Gastrocnemius medialis (tissue), 4 donors: ENCODE measurements around the gene ZBP1. TPM values are rescaled to one million over a fixed set of nuclear protein-coding genes. Genes with fewer than 3 reads are reported as not detected.

Experiments used
- ATAC-seq, 2 donors: fragments of 150-250 bp; one replicate each; pipeline ENCODE4 v1.9.1; 2016
- DNase-seq, 2 donors: peaks; one replicate each; pipeline ENCODE4 v3.0.0-alpha.2; 2019
- H3K27ac ChIP-seq, 4 donors: fragments of 200-600 bp; sonication (generic); 1 replicate in 1 of 4; 2 replicates in 3 of 4; pipeline ENCODE4 v1.5.1; 2016 to 2018; ENCODE audit warnings: mild to moderate bottlenecking in 2 of 4, moderate library complexity in 1 of 4
- H3K27me3 ChIP-seq, 3 donors: fragments of 200-600 bp; sonication (generic) in 2 of 3; 1 replicate in 1 of 3; 2 replicates in 2 of 3; pipeline versions ENCODE4 v1.5.1 to v1.6.0; 2016 to 2019; ENCODE audit warnings: mild to moderate bottlenecking in 1 of 3, moderate library complexity in 1 of 3
- H3K36me3 ChIP-seq, 2 donors: fragments of 200-600 bp; sonication (generic) in 1 of 2; one replicate each; pipeline ENCODE4 v1.5.1; 2017 to 2018
- H3K4me1 ChIP-seq, 2 donors: fragments of 200-600 bp; sonication (generic) in 1 of 2; one replicate each; pipeline ENCODE4 v1.5.1; 2016 to 2017; ENCODE audit warnings: mild to moderate bottlenecking in 2 of 2
- H3K4me3 ChIP-seq, 4 donors: fragments of 200-600 bp; sonication (generic) in 3 of 4; 1 replicate in 1 of 4; 2 replicates in 3 of 4; pipeline ENCODE4 v1.5.1; 2016 to 2019; ENCODE audit warnings: mild to moderate bottlenecking in 2 of 4
- H3K9me3 ChIP-seq, 3 donors: fragments of 200-600 bp; sonication (generic) in 2 of 3; 1 replicate in 1 of 3; 2 replicates in 2 of 3; pipeline ENCODE4 v1.5.1; 2016 to 2019
- CTCF ChIP-seq, 5 experiments: fragments of 450-650 bp in 3 of 5; fragments of 200-600 bp in 2 of 5; sonication (generic) in 2 of 5; IDR thresholded peaks in 4 of 5; conservative IDR thresholded peaks in 1 of 5; 1 replicate in 4 of 5; 2 replicates in 1 of 5; pipeline ENCODE4 v1.5.1; 2016 to 2019; ENCODE audit warnings: antibody characterized with exemption in 5 of 5, mild to moderate bottlenecking in 3 of 5, moderate library complexity in 3 of 5
- POLR2A ChIP-seq, 2 donors: fragments of 450-650 bp; IDR thresholded peaks; one replicate each; pipeline ENCODE4 v1.6.1; 2017; ENCODE audit warnings: antibody characterized with exemption in 2 of 2, mild to moderate bottlenecking in 2 of 2, moderate library complexity in 2 of 2
- in situ Hi-C, 4 donors: fragments of 200-750 bp; cut with MboI; loops; one replicate each; pipeline versions ENCODE4 v1.15.0 to v1.8.0; 2017; ENCODE audit warnings: low sequenced_read_pairs in 4 of 4
- intact Hi-C: fragments of 100-400 bp; cut with DNase I; formaldehyde crosslinking; loops from one replicate; pipeline ENCODE4 v1.15.1; 2023; ENCODE audit warnings: low total_unique reads
- total RNA-seq, 4 donors: library from RNA; depleted of rRNA; stranded (reverse); fragments of >200 nt; gene quantifications; one replicate each; pipeline versions ENCODE4 v1.1.0 to v1.2.3, GENCODE V29; 2016

The ZBP1 gene
- total RNA-seq, 4 donors from 2014 or later, result not detected

- H3K4me3 ChIP-seq, result no peak overlapping the region
- in situ Hi-C loops (loop anchor here in 3 of 4 donors (5.0 to 10.0 kb wide), 4 partner anchors 104 to 534 kb away; no protein-coding TSS in a partner anchor), intact Hi-C loops (loop anchor here (10.0 kb wide), 1 partner anchor 554 kb away; no protein-coding TSS in a partner anchor)
- H3K27me3 ChIP-seq, result no peaks in the 10 kb centered on the region
- DNase-seq (no peak), ATAC-seq (no peak)
- H3K36me3 ChIP-seq, result peaks cover 0 to 9% of the 10 kb centered on the region in 2 donors
- no peak for TF ChIP-seq POLR2A (IDR thresholded peaks at IDR 0.05)
- TF ChIP-seq CTCF (IDR thresholded peaks at IDR 0.05 in 4 of 5, conservative IDR thresholded peaks at IDR 0.05 in 1 of 5), result no peak
- no peaks in the 10 kb centered on the region for H3K9me3 ChIP-seq
- H3K4me1 ChIP-seq, result no peaks in the 10 kb centered on the region
- H3K27ac ChIP-seq, result no peak overlapping the region
These were observed 30.7 kb upstream of the ZBP1 start for GRCh38 chr20:57650756-57651483.

- intact Hi-C loops (loop anchor here (10.0 kb wide), 1 partner anchor 555 kb away; no protein-coding TSS in a partner anchor), in situ Hi-C loops (loop anchor here in 3 of 4 donors (5.0 to 10.0 kb wide), 4 partner anchors 105 to 535 kb away; no protein-coding TSS in a partner anchor)
- no peak overlapping the region for H3K27ac ChIP-seq
- TF ChIP-seq CTCF (IDR thresholded peaks at IDR 0.05 in 4 of 5, conservative IDR thresholded peaks at IDR 0.05 in 1 of 5), result no peak
- TF ChIP-seq POLR2A (IDR thresholded peaks at IDR 0.05), result no peak
- ATAC-seq (no peak), DNase-seq (no peak)
- peaks cover 0 to 9% of the 10 kb centered on the region in 2 donors for H3K36me3 ChIP-seq
- H3K4me3 ChIP-seq, result no peak overlapping the region
- no peaks in the 10 kb centered on the region for H3K9me3 ChIP-seq
- no peaks in the 10 kb centered on the region for H3K4me1 ChIP-seq
- no peaks in the 10 kb centered on the region for H3K27me3 ChIP-seq
These were observed 30.0 kb upstream of the ZBP1 start for GRCh38 chr20:57650266-57650665.

- in situ Hi-C loops, result loop anchor here in 3 of 4 donors (5.0 to 10.0 kb wide), 4 partner anchors 105 to 535 kb away; no protein-coding TSS in a partner anchor
These were observed 29.4 kb upstream of the ZBP1 start for GRCh38 chr20:57649617-57650015.

GRCh38 chr20:57648878-57649616 lies 28.8 kb upstream of the ZBP1 start:
- H3K27ac ChIP-seq, result no peak overlapping the region
- H3K4me1 ChIP-seq, result no peaks in the 10 kb centered on the region
- DNase-seq (no peak), ATAC-seq (no peak)
- H3K4me3 ChIP-seq, result no peak overlapping the region
- peaks cover 0 to 9% of the 10 kb centered on the region in 2 donors for H3K36me3 ChIP-seq
- in situ Hi-C loops (no loop called here), intact Hi-C loops (no loop called here)
- no peaks in the 10 kb centered on the region for H3K27me3 ChIP-seq
- no peak for TF ChIP-seq CTCF (IDR thresholded peaks at IDR 0.05 in 4 of 5, conservative IDR thresholded peaks at IDR 0.05 in 1 of 5)
- no peak for TF ChIP-seq POLR2A (IDR thresholded peaks at IDR 0.05)
- no peaks in the 10 kb centered on the region for H3K9me3 ChIP-seq

More at GRCh38 chr20:57649617-57650015, 29.4 kb upstream of the ZBP1 start:
- intact Hi-C loops, result loop anchor here (10.0 kb wide), 1 partner anchor 555 kb away; no protein-coding TSS in a partner anchor
- Histone ChIP-seq H3K27me3 (no peaks in the 10 kb centered on the region), H3K27ac (no peak overlapping the region), H3K4me1 (no peaks in the 10 kb centered on the region), H3K9me3 (no peaks in the 10 kb centered on the region), H3K36me3 (peaks cover 0 to 9% of the 10 kb centered on the region in 2 donors), H3K4me3 (no peak overlapping the region)
- TF ChIP-seq POLR2A (IDR thresholded peaks at IDR 0.05), result no peak
- TF ChIP-seq CTCF (IDR thresholded peaks at IDR 0.05 in 4 of 5, conservative IDR thresholded peaks at IDR 0.05 in 1 of 5), result no peak
- DNase-seq (no peak), ATAC-seq (no peak)
